Skeletal muscle tissue (tissue), 4 donors: ENCODE measurements around the gene SLC9A5. TPM values are rescaled to one million over a fixed set of nuclear protein-coding genes. Genes with fewer than 3 reads are reported as not detected.

Source experiments
- H3K27ac ChIP-seq: one replicate; pipeline ENCODE4 v1.7.0; 2013; ENCODE audit warnings: mild to moderate bottlenecking, low read depth, low read length, inconsistent platforms
- H3K27me3 ChIP-seq, 3 donors: one replicate each; pipeline ENCODE4 v1.7.0; 2013; ENCODE audit warnings: low read length in 3 of 3; ENCODE audit not compliant: control insufficient read depth in 3 of 3, insufficient read depth in 3 of 3
- H3K36me3 ChIP-seq, 3 donors: one replicate each; pipeline ENCODE4 v1.7.0; 2013; ENCODE audit warnings: low read length in 3 of 3; ENCODE audit not compliant: control insufficient read depth in 3 of 3, insufficient read depth in 3 of 3
- H3K4me1 ChIP-seq, 3 donors: one replicate each; pipeline ENCODE4 v1.7.0; 2013; ENCODE audit warnings: low read length in 3 of 3, mild to moderate bottlenecking in 3 of 3; ENCODE audit not compliant: control insufficient read depth in 3 of 3, insufficient read depth in 3 of 3
- H3K4me3 ChIP-seq, 3 donors: one replicate each; pipeline ENCODE4 v1.7.0; 2013; ENCODE audit warnings: low read length in 3 of 3
- H3K9ac ChIP-seq, 3 donors: one replicate each; pipeline ENCODE4 v1.7.0; 2013; ENCODE audit warnings: low read length in 3 of 3, mild to moderate bottlenecking in 3 of 3, moderate library complexity in 2 of 3, low read depth in 1 of 3
- H3K9me3 ChIP-seq, 3 donors: one replicate each; pipeline ENCODE4 v1.7.0; 2013; ENCODE audit warnings: low read length in 3 of 3; ENCODE audit not compliant: control insufficient read depth in 3 of 3
- total RNA-seq: library from RNA; depleted of rRNA; stranded (reverse); fragments of >200 nt; gene quantifications from one replicate; pipeline ENCODE4 v1.2.3, GENCODE V29; 2014
- donor health status: Osteomylitis.

The SLC9A5 gene
- total RNA-seq, 1 donor from 2014 or later, result not detected

DNA sequence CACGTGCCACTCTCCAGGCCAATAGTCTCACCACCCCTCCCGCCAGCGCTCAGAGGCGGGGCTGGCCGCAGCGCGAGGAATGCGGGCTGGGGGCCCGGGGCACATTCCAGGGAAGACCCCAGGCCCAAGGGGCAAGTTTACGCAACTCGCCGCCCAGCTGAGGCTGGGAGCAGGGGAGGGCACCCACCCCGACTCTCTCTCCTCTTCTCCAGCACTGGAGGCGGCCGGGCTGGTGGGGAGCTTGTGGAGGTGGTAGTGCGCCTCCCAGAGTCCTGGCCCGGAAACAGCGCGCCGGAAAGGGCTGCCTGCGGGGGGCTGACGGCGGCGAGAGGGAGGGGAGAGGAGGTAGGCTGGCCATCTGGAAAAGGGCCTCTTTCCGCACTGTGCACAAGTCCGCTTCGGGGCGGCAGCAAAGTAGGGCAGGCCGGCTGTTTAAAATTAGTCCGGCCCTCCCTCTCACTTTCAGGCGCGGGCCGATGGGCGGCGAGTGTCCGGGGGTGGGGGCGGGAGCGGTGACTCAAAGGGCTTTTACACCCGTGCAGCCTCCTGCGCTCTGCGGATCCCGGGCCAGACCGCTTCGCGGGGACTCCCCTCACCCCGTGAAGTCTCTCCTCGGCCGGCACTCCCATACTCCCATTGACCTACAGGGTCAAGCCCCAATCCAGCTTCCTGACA is 2.6 kb upstream of the SLC9A5 start:
- peak overlapping the region; percentile 98 to 99 (median 99) for H3K9ac ChIP-seq
- H3K36me3 ChIP-seq, result no peaks in the 10 kb centered on the region
- H3K4me1 ChIP-seq, result peaks cover 65 to 69% (median 67%) of the 10 kb centered on the region in 3 donors
- H3K4me3 ChIP-seq, result peak overlapping the region; percentile 83 to 91 (median 86)
- peaks cover 0 to 4% (median 0%) of the 10 kb centered on the region in 3 donors for H3K27me3 ChIP-seq
- peak overlapping the region; percentile 99 for H3K27ac ChIP-seq
- no peaks in the 10 kb centered on the region for H3K9me3 ChIP-seq

- H3K27me3 ChIP-seq, result peaks cover 0 to 4% (median 0%) of the 10 kb centered on the region in 3 donors
- H3K9ac ChIP-seq, result peak overlapping the region; percentile 98 to 99 (median 99)
- peak overlapping the region; percentile 99 for H3K27ac ChIP-seq
- peak overlapping the region; percentile 83 to 91 (median 86) for H3K4me3 ChIP-seq
- peaks cover 59 to 63% (median 62%) of the 10 kb centered on the region in 3 donors for H3K4me1 ChIP-seq
- no peaks in the 10 kb centered on the region for H3K36me3 ChIP-seq
- H3K9me3 ChIP-seq, result no peaks in the 10 kb centered on the region
Observed at GRCh38 chr16:67246756-67247191, 2.0 kb upstream of the SLC9A5 start.

- peak within 1 kb of the TSS; percentile 99 for H3K27ac ChIP-seq
- H3K4me1 ChIP-seq, result peaks cover 54 to 58% (median 56%) of the 10 kb centered on the region in 3 donors
- no peaks in the 10 kb centered on the region for H3K36me3 ChIP-seq
- peak within 1 kb of the TSS; percentile 98 to 99 (median 99) for H3K9ac ChIP-seq
- H3K9me3 ChIP-seq, result no peaks in the 10 kb centered on the region
- H3K27me3 ChIP-seq, result peaks cover 0 to 4% (median 0%) of the 10 kb centered on the region in 3 donors
- peak within 1 kb of the TSS; percentile 83 to 91 (median 86) for H3K4me3 ChIP-seq
Observed at GRCh38 chr16:67247192-67248072, 1.3 kb upstream of the SLC9A5 start, which contains the start of gene FHOD1. Gene FHOD1 (minus strand): TSS chr16:67247481. CDS start chr16:67247410, 71 bp downstream.

GRCh38 chr16:67248073-67248400 is 742 bp upstream of the SLC9A5 start:
- Histone ChIP-seq H3K4me1 (peaks cover 55 to 59% (median 56%) of the 10 kb centered on the region in 3 donors), H3K9me3 (no peaks in the 10 kb centered on the region), H3K27ac (peak overlapping the region; percentile 99), H3K9ac (peak overlapping the region in 2 of 3 donors; percentile 60 to 99), H3K27me3 (peaks cover 0 to 4% (median 0%) of the 10 kb centered on the region in 3 donors), H3K4me3 (peak overlapping the region; percentile 66 to 74 (median 70)), H3K36me3 (no peaks in the 10 kb centered on the region)

DNA sequence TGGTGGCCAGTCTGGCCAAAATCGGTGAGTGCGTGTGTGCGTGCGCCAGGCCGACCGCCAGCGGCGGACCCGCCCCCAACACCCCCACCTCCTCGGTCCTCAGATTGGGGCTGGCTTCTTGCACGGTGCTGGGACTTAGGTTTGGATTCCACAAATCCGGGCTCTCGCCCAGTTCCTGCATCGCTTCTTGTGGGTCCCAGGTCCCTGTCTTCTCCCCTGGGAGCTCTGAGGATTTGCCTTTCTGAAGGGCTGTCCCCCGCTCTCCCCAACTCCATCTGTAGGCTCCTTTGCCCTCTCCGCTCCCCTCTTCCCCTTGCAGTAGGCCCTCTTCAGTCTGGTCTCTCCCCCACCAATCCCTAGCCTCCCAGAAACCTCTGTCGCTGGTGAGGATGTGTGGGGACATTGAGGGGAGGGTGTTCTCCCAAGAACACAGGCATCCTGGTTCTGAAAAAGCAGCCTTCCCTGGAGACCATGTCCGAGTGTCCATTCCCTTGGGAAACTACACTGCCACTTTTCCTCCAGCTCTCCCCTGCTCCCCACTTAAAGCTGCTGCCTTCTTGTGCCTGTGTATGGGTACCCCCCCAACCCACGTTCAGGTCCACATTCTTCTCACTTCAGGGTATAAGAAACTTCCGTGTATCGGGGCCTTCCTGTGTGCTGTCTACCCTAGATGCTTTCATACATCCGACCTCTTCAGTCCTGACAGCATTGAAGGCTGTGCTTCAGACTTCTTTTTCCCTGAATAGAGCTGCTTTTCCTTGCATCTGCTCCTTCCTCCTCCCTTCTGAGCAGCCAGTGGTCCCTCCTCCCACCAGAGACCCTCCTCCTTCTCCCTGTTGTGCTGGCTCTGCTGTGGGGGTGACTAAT is 632 bp downstream of the SLC9A5 start:
- Histone ChIP-seq H3K36me3 (no peaks in the 10 kb centered on the region), H3K9me3 (no peaks in the 10 kb centered on the region), H3K9ac (peak overlapping the region; percentile 47 to 99 (median 60)), H3K27ac (no peak overlapping the region), H3K4me1 (peaks cover 41 to 45% (median 42%) of the 10 kb centered on the region in 3 donors), H3K4me3 (peak overlapping the region; percentile 56 to 74 (median 70)), H3K27me3 (peaks cover 0 to 4% (median 0%) of the 10 kb centered on the region in 3 donors)

GRCh38 chr16:67250045-67250327 is 1.2 kb downstream of the SLC9A5 start:
- H3K4me1 ChIP-seq, result peaks cover 36 to 39% (median 37%) of the 10 kb centered on the region in 3 donors
- H3K9ac ChIP-seq, result peak overlapping the region in 1 of 3 donors; percentile 99
- H3K36me3 ChIP-seq, result peaks cover 0 to 1% (median 0%) of the 10 kb centered on the region in 3 donors
- no peaks in the 10 kb centered on the region for H3K9me3 ChIP-seq
- H3K27me3 ChIP-seq, result peaks cover 0 to 4% (median 0%) of the 10 kb centered on the region in 3 donors
- no peak overlapping the region for H3K27ac ChIP-seq
- no peak overlapping the region for H3K4me3 ChIP-seq

DNA sequence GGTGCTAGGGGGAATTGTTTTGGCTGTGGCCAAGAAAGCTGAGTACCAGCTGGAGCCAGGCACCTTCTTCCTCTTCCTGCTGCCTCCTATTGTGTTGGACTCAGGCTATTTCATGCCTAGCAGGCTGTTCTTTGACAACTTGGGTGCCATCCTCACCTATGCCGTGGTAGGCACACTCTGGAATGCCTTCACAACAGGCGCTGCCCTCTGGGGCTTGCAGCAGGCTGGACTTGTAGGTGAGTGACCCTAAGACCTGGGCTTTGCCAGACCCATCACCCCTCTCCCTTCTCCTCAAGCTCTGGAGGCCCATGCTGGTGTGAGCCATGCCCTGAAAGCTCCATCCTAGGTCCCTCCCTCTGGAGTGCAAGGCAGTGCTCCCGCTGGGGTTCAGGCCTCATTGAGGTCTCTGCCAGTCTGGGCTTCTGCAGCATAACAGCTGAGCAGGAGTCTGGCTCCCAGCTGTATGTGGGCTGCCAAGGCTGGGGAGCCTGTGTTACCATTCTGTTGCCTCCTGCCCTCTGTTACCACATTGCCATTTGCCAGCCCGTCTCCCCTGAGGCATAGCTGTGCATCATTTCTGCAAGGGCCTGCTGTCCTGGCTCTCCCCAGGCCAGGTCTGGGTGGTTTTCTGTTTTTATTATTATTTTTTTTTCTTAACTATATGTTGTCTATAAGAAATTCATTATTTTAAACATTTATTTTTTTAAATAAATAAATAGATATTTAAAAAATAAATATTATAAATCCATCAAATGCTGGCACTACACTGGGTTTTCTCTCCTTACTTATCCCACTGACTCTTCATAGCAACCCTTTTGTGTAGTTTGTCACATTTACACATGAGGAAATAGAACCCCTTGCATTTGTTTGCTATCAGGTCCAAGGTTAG is 4.1 kb downstream of the SLC9A5 start:
- Histone ChIP-seq H3K4me3 (no peak overlapping the region), H3K27me3 (peaks cover 0 to 4% (median 0%) of the 10 kb centered on the region in 3 donors), H3K27ac (no peak overlapping the region), H3K4me1 (peaks cover 22 to 26% (median 24%) of the 10 kb centered on the region in 3 donors), H3K9ac (peak overlapping the region in 2 of 3 donors; percentile 33 to 41), H3K36me3 (peaks cover 2 to 4% (median 2%) of the 10 kb centered on the region in 3 donors), H3K9me3 (no peaks in the 10 kb centered on the region)

DNA sequence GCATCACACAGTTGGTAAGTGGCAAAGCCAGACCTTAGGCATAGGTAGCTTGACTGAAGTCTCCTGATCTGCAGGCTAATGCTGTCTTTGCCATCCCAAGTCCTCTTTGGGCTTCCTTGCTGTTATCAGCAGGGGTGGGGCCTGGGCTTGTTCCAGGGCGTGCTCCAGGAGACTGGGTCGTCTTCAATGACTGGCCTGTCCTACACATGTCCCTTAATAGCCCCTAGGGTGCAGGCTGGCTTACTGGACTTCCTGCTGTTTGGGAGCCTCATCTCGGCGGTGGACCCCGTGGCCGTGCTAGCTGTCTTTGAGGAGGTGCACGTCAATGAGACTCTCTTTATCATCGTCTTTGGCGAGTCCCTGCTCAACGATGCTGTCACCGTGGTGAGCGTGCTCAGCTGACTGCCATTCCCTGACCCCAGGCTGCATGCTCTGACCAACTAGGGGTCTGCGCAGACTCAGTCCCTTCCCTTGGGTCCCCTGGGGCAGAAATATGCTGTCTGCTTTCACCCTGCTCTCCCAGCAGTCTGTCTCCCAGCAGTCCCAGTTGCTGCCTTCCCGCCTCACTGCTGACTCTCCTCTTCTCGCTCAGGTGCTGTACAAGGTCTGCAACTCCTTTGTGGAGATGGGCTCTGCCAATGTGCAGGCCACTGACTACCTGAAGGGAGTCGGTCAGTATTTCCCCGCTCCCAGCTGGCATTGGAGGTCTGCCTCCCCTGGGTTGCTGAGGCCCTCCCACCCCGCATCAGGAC is 6.2 kb downstream of the SLC9A5 start:
- Histone ChIP-seq H3K4me3 (no peak overlapping the region), H3K27me3 (no peaks in the 10 kb centered on the region), H3K36me3 (peaks cover 2 to 4% (median 4%) of the 10 kb centered on the region in 3 donors), H3K4me1 (peaks cover 6 to 9% (median 7%) of the 10 kb centered on the region in 3 donors), H3K9me3 (no peaks in the 10 kb centered on the region), H3K27ac (no peak overlapping the region), H3K9ac (no peak overlapping the region)
